ENCODE results near the gene ANKRD18A. TPM values are rescaled to one million over a fixed set of nuclear protein-coding genes. Genes with fewer than 3 reads are reported as not detected.

ANKRD18A gene
- total RNA-seq, 1 experiment from 2014 or later: 14.4 TPM

- Histone ChIP-seq H3K56ac (ENCODE audit: insufficient read length, low read depth, low read length) (no peak overlapping the region), H4K91ac (ENCODE audit: insufficient read length, low read depth, low read length) (no peak overlapping the region), H4K8ac (replicated peaks; ENCODE audit: insufficient read length, low read depth, low read length) (no peak overlapping the region), H3K14ac (ENCODE audit: insufficient read depth, low read length) (no peak overlapping the region), H4K5ac (ENCODE audit: insufficient read length, low read depth, low read length) (no peak overlapping the region), H2BK20ac (ENCODE audit: low read depth, low read length, poor library complexity, severe bottlenecking) (no peak overlapping the region), H3K23ac (ENCODE audit: insufficient read length, low read depth, low read length) (no peak overlapping the region), H3K9ac (ENCODE audit: extremely low read depth, insufficient read length, low read length) (no peak overlapping the region), H2AK5ac (ENCODE audit: insufficient read length, low read length) (no peak overlapping the region), H2BK15ac (ENCODE audit: low read depth, low read length) (no peak overlapping the region), H3K4me2 (ENCODE audit: insufficient read depth, insufficient read length, low read length) (no peak overlapping the region), H3T11ph (ENCODE audit: low read length) (no peak overlapping the region), H3K79me2 (ENCODE audit: insufficient read depth, low read length) (no peaks in the 10 kb centered on the region), H3K79me1 (ENCODE audit: insufficient read depth, low read depth, low read length, poor library complexity, severe bottlenecking) (no peaks in the 10 kb centered on the region), H3K4me1 (ENCODE audit: insufficient read depth, low read length) (no peaks in the 10 kb centered on the region), H3K23me2 (ENCODE audit: insufficient read length, low read depth, low read length, poor library complexity, severe bottlenecking) (no peaks in the 10 kb centered on the region), H2BK120ac (ENCODE audit: low read depth, low read length, poor library complexity, severe bottlenecking) (no peak overlapping the region), H3K18ac (ENCODE audit: insufficient read length, low read depth, low read length) (no peak overlapping the region), H3K27ac (ENCODE audit: insufficient read length, low read depth, low read length) (no peak overlapping the region), H3K9me3 (ENCODE audit: control insufficient read depth, low read depth, low read length) (no peaks in the 10 kb centered on the region), H2BK12ac (ENCODE audit: insufficient read length, low read depth, low read length) (no peak overlapping the region), H3K27me3 (ENCODE audit: insufficient read depth, low read length) (no peaks in the 10 kb centered on the region), H4K20me1 (ENCODE audit: control insufficient read depth, insufficient read depth, insufficient read length) (no peaks in the 10 kb centered on the region), H2AFZ (ENCODE audit: low read length) (no peak overlapping the region), H2BK5ac (ENCODE audit: insufficient read length, low read length) (no peak overlapping the region), H3K4ac (ENCODE audit: low read depth, low read length) (no peak overlapping the region)
- Mint-ChIP-seq H3K4me1 (peaks cover 5 to 6% of the 10 kb centered on the region in 2 experiments), H3K9me3 (no peaks in the 10 kb centered on the region), H3K27me3 (ENCODE audit: low read depth) (no peaks in the 10 kb centered on the region), H3K4me3 (no peak overlapping the region), H3K27ac (no peak overlapping the region), H3K36me3 (ENCODE audit: insufficient read depth in 1 of 3, low read depth in 3 of 3) (0 out of 7 replicates have a peak, but pooled peaks cover 0 to 2% (median 0%) of the 10 kb centered on the region in 3 experiments)
- TF ChIP-seq CTCF (conservative IDR thresholded peaks at IDR 0.05): no peak
- WGBS (ENCODE audit: extremely low coverage, insufficient read length, low lambda C conversion rate): no CpG with 5 or more reads among the region's 7 CpGs
- no peak for DNase-seq
These were observed 39.1 kb upstream of the ANKRD18A start for GRCh38 chr9:38659538-38659937.

All from H9 (cell line).